ENCODE measurements around the gene S1PR1. TPM values are rescaled to one million over a fixed set of nuclear protein-coding genes. Genes with fewer than 3 reads are reported as not detected.

S1PR1 gene
- total and polyA plus RNA-seq, 2 of the 13 experiments (the other 11 are each of a cell fraction or from before 2014, with no cell fraction given), result not detected

DNA sequence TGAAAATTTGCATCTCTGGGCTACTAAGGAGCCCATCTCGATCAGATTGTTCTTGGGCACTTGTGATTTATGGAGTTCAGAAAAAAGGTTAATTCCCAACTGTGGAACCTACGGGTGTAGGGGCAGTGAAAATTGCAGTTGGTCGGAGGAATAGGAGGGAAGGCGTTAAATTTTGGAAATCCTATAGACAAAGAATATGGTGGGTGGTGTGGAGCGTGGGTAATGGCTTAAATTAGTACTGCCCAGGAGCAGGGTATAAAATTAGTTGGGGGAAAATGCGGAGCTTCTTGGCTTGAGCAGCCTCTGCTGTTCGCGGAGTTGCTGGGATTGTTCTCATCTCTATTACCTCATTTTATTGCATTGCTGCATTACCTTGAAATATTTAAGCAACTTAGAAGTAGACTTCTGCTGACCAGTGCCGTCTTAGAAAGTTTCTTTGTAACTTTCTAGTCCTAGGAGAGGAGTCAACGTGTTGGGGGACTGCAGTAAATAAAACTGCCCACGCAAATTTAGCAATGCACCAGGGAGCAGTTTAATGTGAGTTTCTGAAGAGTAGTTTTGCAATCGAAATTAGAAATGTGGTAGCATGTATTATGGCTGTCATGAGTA, 514 bp downstream of the S1PR1 start:
- H3K4me1 ChIP-seq (ENCODE audit: insufficient read depth, low read length), result peaks cover 28% of the 10 kb centered on the region
- BruUV-seq (replicated peaks), result no TSS peak
- ATAC-seq (no peak; the same call in 2 of the 3 replicates), FAIRE-seq (no peak), DNase-seq (ENCODE audit: low spot score) (no peak)
- H4K20me1 ChIP-seq (ENCODE audit: insufficient read depth, low read length), result no peaks in the 10 kb centered on the region
- H3K27me3 ChIP-seq (ENCODE audit: control insufficient read depth in 1 of 2, insufficient read depth in 2 of 2, low read length in 2 of 2), result peaks cover 9 to 38% of the 10 kb centered on the region in 2 experiments
- no peak overlapping the region for H3K9ac ChIP-seq (ENCODE audit: insufficient read depth, low read depth, low read length)
- H2AFZ ChIP-seq (ENCODE audit: low read length), result no peak overlapping the region
- in situ Hi-C loops (cut with HindIII; ENCODE audit: extremely low pct_ligation_motif_present, low pct_unique_long_range_greater_than_20kb), result loop anchor here (5.0 kb wide), 1 partner anchor 310 kb away; no protein-coding TSS in a partner anchor
- WGBS (ENCODE audit: low lambda C conversion rate), result 3% methylated on average over 12 of the region's 12 CpGs
- H3K4me2 ChIP-seq (ENCODE audit: low read depth, low read length), result peak overlapping the region; percentile 81
- TF ChIP-seq HDAC1 (CRISPR knock-in tag; IDR thresholded peaks at IDR 0.05) (no peak), RNF2 (conservative IDR thresholded peaks at IDR 0.05; ENCODE audit: low read depth) (peak; percentile 64; the same call in 1 of the 2 replicates), CBX2 (IDR thresholded peaks at IDR 0.05; ENCODE audit: low read depth, low read length) (peak; percentile 100), CBX2 (CRISPR knock-in tag; IDR thresholded peaks at IDR 0.05; ENCODE audit: low read depth) (peak; percentile 76; the same call in 1 of the 2 replicates), EZH2 (conservative IDR thresholded peaks at IDR 0.05; ENCODE audit: low read depth, low read length) (peak; percentile 31; the same call in 1 of the 2 replicates)
- intact Hi-C loops (cut with micrococcal nuclease; ENCODE audit: unreplicated experiment), result loop anchor here (1.0 to 10.0 kb wide), 2 partner anchors 54 to 103 kb away; no protein-coding TSS in a partner anchor
- CTCF ChIA-PET (ENCODE audit: low intra/inter-chr PET ratio, low total read pairs), result interaction anchor here (2.6 kb wide), 1 partner anchor 316 kb away, joined by 12 read pairs; no protein-coding TSS in a partner anchor
- H3K9me3 ChIP-seq (ENCODE audit: low read length), result no peaks in the 10 kb centered on the region
- H3K27ac ChIP-seq (ENCODE audit: extremely low read length, insufficient read depth, low read length), result no peak overlapping the region
- no peaks in the 10 kb centered on the region for H3K79me2 ChIP-seq (ENCODE audit: insufficient read depth, low read length)
- H3K4me3 ChIP-seq (replicated peaks in 1 of 3; ENCODE audit: insufficient read depth in 1 of 3, low read depth in 2 of 3, low read length in 3 of 3), result peak overlapping the region in 2 of 3 experiments; percentile 35 to 66; a peak in 4 of 6 replicates
- H3K36me3 ChIP-seq (replicated peaks in 1 of 2; ENCODE audit: control insufficient read depth in 1 of 2, insufficient read depth in 2 of 2, low read length in 2 of 2), result no peaks in the 10 kb centered on the region
- POLR2A ChIA-PET, result no interaction called here

DNA sequence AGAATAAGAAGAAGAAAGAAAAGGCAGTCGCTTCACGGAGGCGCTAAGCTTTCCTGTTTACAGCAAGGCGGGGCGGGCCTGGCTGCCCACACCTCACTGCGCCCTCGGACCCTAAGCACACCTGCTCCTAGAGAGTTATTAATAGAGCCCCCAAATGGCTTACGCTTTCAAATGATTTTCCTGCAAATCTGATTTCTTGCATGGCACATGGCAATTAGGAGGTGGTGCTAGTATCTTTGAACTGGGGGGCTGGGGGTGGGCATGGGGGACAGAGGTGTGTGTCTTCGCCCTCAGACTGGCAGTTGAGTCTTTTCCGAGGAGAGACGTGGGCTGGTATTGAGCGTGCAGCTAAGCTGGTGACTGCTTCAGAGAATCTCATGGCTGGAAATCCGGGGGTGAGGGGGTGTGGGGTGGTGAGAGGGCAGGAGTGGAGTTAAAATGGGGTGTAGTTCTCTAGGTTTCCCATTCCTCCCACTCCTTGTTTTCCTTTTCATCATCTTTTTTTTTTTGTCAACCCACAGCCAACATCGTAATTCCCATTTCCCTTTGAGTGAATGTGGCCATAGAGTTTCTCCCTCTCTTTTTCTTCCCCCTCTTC, 1.3 kb downstream of the S1PR1 start:
- FAIRE-seq (no peak), DNase-seq (ENCODE audit: low spot score) (no peak), ATAC-seq (no peak)
- Histone ChIP-seq H3K4me3 (replicated peaks in 1 of 3; ENCODE audit: insufficient read depth in 1 of 3, low read depth in 2 of 3, low read length in 3 of 3) (no peak overlapping the region), H3K27ac (ENCODE audit: extremely low read length, insufficient read depth, low read length) (no peak overlapping the region), H3K36me3 (replicated peaks in 1 of 2; ENCODE audit: control insufficient read depth in 1 of 2, insufficient read depth in 2 of 2, low read length in 2 of 2) (no peaks in the 10 kb centered on the region), H3K79me2 (ENCODE audit: insufficient read depth, low read length) (no peaks in the 10 kb centered on the region), H3K4me1 (ENCODE audit: insufficient read depth, low read length) (peaks cover 28% of the 10 kb centered on the region), H4K20me1 (ENCODE audit: insufficient read depth, low read length) (no peaks in the 10 kb centered on the region), H3K4me2 (ENCODE audit: low read depth, low read length) (no peak overlapping the region), H3K9ac (ENCODE audit: insufficient read depth, low read depth, low read length) (no peak overlapping the region), H2AFZ (ENCODE audit: low read length) (no peak overlapping the region), H3K27me3 (ENCODE audit: control insufficient read depth in 1 of 2, insufficient read depth in 2 of 2, low read length in 2 of 2) (peaks cover 9 to 38% of the 10 kb centered on the region in 2 experiments), H3K9me3 (ENCODE audit: low read length) (no peaks in the 10 kb centered on the region)
- in situ Hi-C loops (cut with HindIII; ENCODE audit: extremely low pct_ligation_motif_present, low pct_unique_long_range_greater_than_20kb), result loop anchor here (5.0 kb wide), 1 partner anchor 311 kb away; no protein-coding TSS in a partner anchor
- intact Hi-C loops (cut with micrococcal nuclease; ENCODE audit: unreplicated experiment), result loop anchor here (1.0 to 10.0 kb wide), 4 partner anchors 50 to 317 kb away; partner anchors contain the start of gene DPH5
- POLR2A ChIA-PET, result interaction anchor here (0.6 kb wide), 1 partner anchor 250 kb away, joined by 3 read pairs; no protein-coding TSS in a partner anchor
- BruUV-seq (replicated peaks), result no TSS peak
- CTCF ChIA-PET (ENCODE audit: low intra/inter-chr PET ratio, low total read pairs), result interaction anchor here (2.6 kb wide), 1 partner anchor 317 kb away, joined by 12 read pairs; no protein-coding TSS in a partner anchor
- 66% methylated on average over 14 of the region's 14 CpGs for WGBS (ENCODE audit: low lambda C conversion rate)
- TF ChIP-seq HES4 (CRISPR knock-in tag; IDR thresholded peaks at IDR 0.05; ENCODE audit: borderline replicate concordance) (no peak), PCBP2 (optimal IDR thresholded peaks at IDR 0.05; ENCODE audit: low read depth, low read length, poor library complexity, severe bottlenecking) (no peak), NR3C1 (CRISPR knock-in tag; IDR thresholded peaks at IDR 0.05) (no peak), ATAD3A (CRISPR knock-in tag; IDR thresholded peaks at IDR 0.05) (no peak), GABPA (IDR thresholded peaks at IDR 0.05; ENCODE audit: low read depth, low read length) (no peak), GABPA (CRISPR knock-in tag; IDR thresholded peaks at IDR 0.05; ENCODE audit: low read depth) (no peak), ARNTL (CRISPR knock-in tag; IDR thresholded peaks at IDR 0.05) (no peak), TBP (CRISPR knock-in tag; IDR thresholded peaks at IDR 0.05) (no peak), ZNF44 (CRISPR knock-in tag; IDR thresholded peaks at IDR 0.05) (no peak)
- TF ChIP-seq, protein P1, sequence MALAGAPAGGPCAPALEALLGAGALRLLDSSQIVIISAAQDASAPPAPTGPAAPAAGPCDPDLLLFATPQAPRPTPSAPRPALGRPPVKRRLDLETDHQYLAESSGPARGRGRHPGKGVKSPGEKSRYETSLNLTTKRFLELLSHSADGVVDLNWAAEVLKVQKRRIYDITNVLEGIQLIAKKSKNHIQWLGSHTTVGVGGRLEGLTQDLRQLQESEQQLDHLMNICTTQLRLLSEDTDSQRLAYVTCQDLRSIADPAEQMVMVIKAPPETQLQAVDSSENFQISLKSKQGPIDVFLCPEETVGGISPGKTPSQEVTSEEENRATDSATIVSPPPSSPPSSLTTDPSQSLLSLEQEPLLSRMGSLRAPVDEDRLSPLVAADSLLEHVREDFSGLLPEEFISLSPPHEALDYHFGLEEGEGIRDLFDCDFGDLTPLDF (CRISPR knock-in tag; IDR thresholded peaks at IDR 0.05), result no peak
- TF ChIP-seq, protein P2, sequence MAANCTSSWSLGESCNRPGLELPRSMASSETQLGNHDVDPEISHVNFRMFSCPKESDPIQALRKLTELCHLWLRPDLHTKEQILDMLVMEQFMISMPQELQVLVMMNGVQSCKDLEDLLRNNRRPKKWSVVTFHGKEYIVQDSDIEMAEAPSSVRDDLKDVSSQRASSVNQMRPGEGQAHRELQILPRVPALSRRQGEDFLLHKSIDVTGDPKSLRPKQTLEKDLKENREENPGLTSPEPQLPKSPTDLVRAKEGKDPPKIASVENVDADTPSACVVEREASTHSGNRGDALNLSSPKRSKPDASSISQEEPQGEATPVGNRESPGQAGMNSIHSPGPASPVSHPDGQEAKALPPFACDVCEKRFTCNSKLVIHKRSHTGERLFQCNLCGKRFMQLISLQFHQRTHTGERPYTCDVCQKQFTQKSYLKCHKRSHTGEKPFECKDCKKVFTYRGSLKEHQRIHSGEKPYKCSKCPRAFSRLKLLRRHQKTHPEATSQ (CRISPR knock-in tag; IDR thresholded peaks at IDR 0.05; ENCODE audit: borderline replicate concordance), result no peak
